ENCODE data around the gene ARMC7. TPM values are rescaled to one million over a fixed set of nuclear protein-coding genes. Genes with fewer than 3 reads are reported as not detected.

Gene ARMC7
- total RNA-seq, 1 experiment from 2014 or later, result 48.7 TPM

GRCh38 chr17:75078284-75079022, 31.3 kb upstream of the ARMC7 start:
- Histone ChIP-seq H3K4me3 (ENCODE audit: low read depth in 2 of 2, low read length in 2 of 2) (no peak overlapping the region), H3K4me1 (ENCODE audit: control insufficient read depth, insufficient read depth, low read length) (peaks cover 16% of the 10 kb centered on the region)
- peak; percentile 74 for ATAC-seq

GRCh38 chr17:75079023-75079373, 30.8 kb upstream of the ARMC7 start:
- peak; percentile 46 for ATAC-seq

More at GRCh38 chr17:75078284-75079022, 31.3 kb upstream of the ARMC7 start:
- CTCF ChIA-PET, result interaction anchor here (0.6 to 2.4 kb wide), 3 partner anchors 19 to 196 kb away, joined by 3 to 8 read pairs (median 3); no protein-coding TSS in a partner anchor
- intact Hi-C loops (cut with micrococcal nuclease; ENCODE audit: unreplicated experiment), result no loop called here
- BruUV-seq (replicated peaks), result no TSS peak
- Histone ChIP-seq H3K27ac (ENCODE audit: low read length) (peak overlapping the region; percentile 49), H3K36me3 (ENCODE audit: control insufficient read depth, insufficient read depth, low read length) (no peaks in the 10 kb centered on the region), H3K27me3 (ENCODE audit: control insufficient read depth, insufficient read depth, low read length) (no peaks in the 10 kb centered on the region), H3K9me3 (ENCODE audit: control insufficient read depth, insufficient read depth, low read depth, low read length) (no peaks in the 10 kb centered on the region)
- POLR2A ChIA-PET, result interaction anchor here (0.7 kb wide), 1 partner anchor 20 kb away, joined by 3 read pairs; no protein-coding TSS in a partner anchor
- in situ Hi-C loops (cut with HindIII; ENCODE audit: low pct_unique_long_range_greater_than_20kb, low sequenced_read_pairs), result no loop called here
- DNase-seq (ENCODE audit: low read depth, low spot score), result no peak
- TF ChIP-seq SIN3A (IDR thresholded peaks at IDR 0.05; ENCODE audit: borderline replicate concordance, insufficient read depth, low read depth, low read length) (no peak), CTCF (IDR thresholded peaks at IDR 0.05) (no peak), TCF7L2 (IDR thresholded peaks at IDR 0.05; ENCODE audit: low read depth, low read length) (no peak), REST (IDR thresholded peaks at IDR 0.05; ENCODE audit: insufficient read depth in 1 of 2, low read depth in 2 of 2, low read length in 1 of 2) (no peak), POLR2AphosphoS5 (IDR thresholded peaks at IDR 0.05; ENCODE audit: low read depth, low read length) (no peak)

More at GRCh38 chr17:75079023-75079373, 30.8 kb upstream of the ARMC7 start:
- peaks cover 20% of the 10 kb centered on the region for H3K4me1 ChIP-seq (ENCODE audit: control insufficient read depth, insufficient read depth, low read length)
- DNase-seq (ENCODE audit: low read depth, low spot score), result no peak
- no TSS peak for BruUV-seq (replicated peaks)
- ChIA-PET CTCF (interaction anchor here (0.6 to 2.4 kb wide), 2 partner anchors 19 to 26 kb away, joined by 3 to 8 read pairs; no protein-coding TSS in a partner anchor), POLR2A (interaction anchor here (0.7 kb wide), 1 partner anchor 21 kb away, joined by 3 read pairs; no protein-coding TSS in a partner anchor)
- TF ChIP-seq CTCF (IDR thresholded peaks at IDR 0.05) (no peak), POLR2AphosphoS5 (IDR thresholded peaks at IDR 0.05; ENCODE audit: low read depth, low read length) (no peak), SIN3A (IDR thresholded peaks at IDR 0.05; ENCODE audit: borderline replicate concordance, insufficient read depth, low read depth, low read length) (no peak), TCF7L2 (IDR thresholded peaks at IDR 0.05; ENCODE audit: low read depth, low read length) (no peak), REST (IDR thresholded peaks at IDR 0.05; ENCODE audit: insufficient read depth in 1 of 2, low read depth in 2 of 2, low read length in 1 of 2) (no peak)
- H3K36me3 ChIP-seq (ENCODE audit: control insufficient read depth, insufficient read depth, low read length), result no peaks in the 10 kb centered on the region
- in situ Hi-C loops (cut with HindIII; ENCODE audit: low pct_unique_long_range_greater_than_20kb, low sequenced_read_pairs), result no loop called here
- no peak overlapping the region for H3K4me3 ChIP-seq (ENCODE audit: low read depth in 2 of 2, low read length in 2 of 2)
- no peaks in the 10 kb centered on the region for H3K27me3 ChIP-seq (ENCODE audit: control insufficient read depth, insufficient read depth, low read length)
- H3K27ac ChIP-seq (ENCODE audit: low read length), result peak overlapping the region; percentile 49
- intact Hi-C loops (cut with micrococcal nuclease; ENCODE audit: unreplicated experiment), result no loop called here
- no peaks in the 10 kb centered on the region for H3K9me3 ChIP-seq (ENCODE audit: control insufficient read depth, insufficient read depth, low read depth, low read length)
